ENCODE results near the gene BIRC7.

Gene BIRC7

GRCh38 chr20:63235399-63235983 lies at the start of gene BIRC7:
Gene BIRC7 (plus strand): TSS chr20:63235905. CDS start chr20:63236097, 192 bp downstream.
- Histone ChIP-seq H3K4me2 (ENCODE audit: low read length) (no peak within 1 kb of the TSS), H3K9me2 (ENCODE audit: low read depth, low read length) (no peaks in the 10 kb centered on the region), H3K27ac (ENCODE audit: low read depth, low read length, poor library complexity, severe bottlenecking) (no peak within 1 kb of the TSS), H3K4me1 (ENCODE audit: insufficient read depth, low read length, severe bottlenecking) (no peaks in the 10 kb centered on the region), H3K27me3 (ENCODE audit: insufficient read depth, low read length) (no peaks in the 10 kb centered on the region), H3K36me3 (ENCODE audit: insufficient read depth, low read length) (no peaks in the 10 kb centered on the region), H3F3A (ENCODE audit: insufficient read depth, low read length) (no peaks in the 10 kb centered on the region), H4K20me1 (ENCODE audit: insufficient read depth, low read length) (no peaks in the 10 kb centered on the region), H3K4me3 (ENCODE audit: low read depth, low read length, poor library complexity, severe bottlenecking) (no peak within 1 kb of the TSS), H3K9ac (ENCODE audit: low read length) (no peak within 1 kb of the TSS), H3K79me2 (ENCODE audit: insufficient read depth, low read length) (no peaks in the 10 kb centered on the region), H2AFZ (ENCODE audit: low read length) (no peak within 1 kb of the TSS), H3K9me3 (ENCODE audit: low read length) (no peaks in the 10 kb centered on the region)
- TF ChIP-seq EZH2 (IDR thresholded peaks at IDR 0.05; ENCODE audit: borderline replicate concordance, low read length) (no peak), CTCF (IDR thresholded peaks at IDR 0.05; ENCODE audit: low read length) (no peak)

GRCh38 chr20:63186084-63186483 lies 49.6 kb upstream of the BIRC7 start:
- H2AFZ ChIP-seq (ENCODE audit: low read length) = no peak overlapping the region
- H3K4me2 ChIP-seq (ENCODE audit: low read length) = no peak overlapping the region
- H3K9ac ChIP-seq (ENCODE audit: low read length) = no peak overlapping the region
- no peaks in the 10 kb centered on the region for H3K4me1 ChIP-seq (ENCODE audit: insufficient read depth, low read length, severe bottlenecking)
- H3K79me2 ChIP-seq (ENCODE audit: insufficient read depth, low read length) = no peaks in the 10 kb centered on the region
- no peaks in the 10 kb centered on the region for H3K27me3 ChIP-seq (ENCODE audit: insufficient read depth, low read length)
- H3K4me3 ChIP-seq (ENCODE audit: low read depth, low read length, poor library complexity, severe bottlenecking) = no peak overlapping the region
- TF ChIP-seq EZH2 (IDR thresholded peaks at IDR 0.05; ENCODE audit: borderline replicate concordance, low read length) = no peak
- TF ChIP-seq CTCF (IDR thresholded peaks at IDR 0.05; ENCODE audit: low read length) = no peak
- H3K9me3 ChIP-seq (ENCODE audit: low read length) = no peaks in the 10 kb centered on the region
- H3F3A ChIP-seq (ENCODE audit: insufficient read depth, low read length) = no peaks in the 10 kb centered on the region
- no peak overlapping the region for H3K27ac ChIP-seq (ENCODE audit: low read depth, low read length, poor library complexity, severe bottlenecking)
- no peaks in the 10 kb centered on the region for H3K36me3 ChIP-seq (ENCODE audit: insufficient read depth, low read length)
- no peaks in the 10 kb centered on the region for H3K9me2 ChIP-seq (ENCODE audit: low read depth, low read length)
- H4K20me1 ChIP-seq (ENCODE audit: insufficient read depth, low read length) = no peaks in the 10 kb centered on the region

GRCh38 chr20:63186528-63187316 lies 49.0 kb upstream of the BIRC7 start:
- Histone ChIP-seq H4K20me1 (ENCODE audit: insufficient read depth, low read length) (no peaks in the 10 kb centered on the region), H3K4me2 (ENCODE audit: low read length) (no peak overlapping the region), H3K4me3 (ENCODE audit: low read depth, low read length, poor library complexity, severe bottlenecking) (no peak overlapping the region)

More at GRCh38 chr20:63186528-63187316, 49.0 kb upstream of the BIRC7 start:
- Histone ChIP-seq H3K9me3 (ENCODE audit: low read length) (no peaks in the 10 kb centered on the region), H3K9me2 (ENCODE audit: low read depth, low read length) (no peaks in the 10 kb centered on the region), H3K36me3 (ENCODE audit: insufficient read depth, low read length) (no peaks in the 10 kb centered on the region), H3F3A (ENCODE audit: insufficient read depth, low read length) (no peaks in the 10 kb centered on the region), H3K4me1 (ENCODE audit: insufficient read depth, low read length, severe bottlenecking) (no peaks in the 10 kb centered on the region), H3K79me2 (ENCODE audit: insufficient read depth, low read length) (no peaks in the 10 kb centered on the region), H2AFZ (ENCODE audit: low read length) (no peak overlapping the region), H3K27me3 (ENCODE audit: insufficient read depth, low read length) (no peaks in the 10 kb centered on the region), H3K9ac (ENCODE audit: low read length) (no peak overlapping the region), H3K27ac (ENCODE audit: low read depth, low read length, poor library complexity, severe bottlenecking) (no peak overlapping the region)
- TF ChIP-seq CTCF (IDR thresholded peaks at IDR 0.05; ENCODE audit: low read length) (no peak), EZH2 (IDR thresholded peaks at IDR 0.05; ENCODE audit: borderline replicate concordance, low read length) (no peak)

Data from OCI-LY1 (cell line).